ENCODE results near the gene PTPRN2.
"Not testable (repeated sequence)": the region's sequence is repeated elsewhere in the genome, so short reads cannot be mapped to it uniquely, and the experiment has no call there.

Gene PTPRN2

GRCh38 chr7:158358926-158359645 is 228.5 kb downstream of the PTPRN2 start:
- no peak for DNase-seq

- no peak for DNase-seq
Observed at GRCh38 chr7:158357898-158358821, 229.5 kb downstream of the PTPRN2 start.

DNA sequence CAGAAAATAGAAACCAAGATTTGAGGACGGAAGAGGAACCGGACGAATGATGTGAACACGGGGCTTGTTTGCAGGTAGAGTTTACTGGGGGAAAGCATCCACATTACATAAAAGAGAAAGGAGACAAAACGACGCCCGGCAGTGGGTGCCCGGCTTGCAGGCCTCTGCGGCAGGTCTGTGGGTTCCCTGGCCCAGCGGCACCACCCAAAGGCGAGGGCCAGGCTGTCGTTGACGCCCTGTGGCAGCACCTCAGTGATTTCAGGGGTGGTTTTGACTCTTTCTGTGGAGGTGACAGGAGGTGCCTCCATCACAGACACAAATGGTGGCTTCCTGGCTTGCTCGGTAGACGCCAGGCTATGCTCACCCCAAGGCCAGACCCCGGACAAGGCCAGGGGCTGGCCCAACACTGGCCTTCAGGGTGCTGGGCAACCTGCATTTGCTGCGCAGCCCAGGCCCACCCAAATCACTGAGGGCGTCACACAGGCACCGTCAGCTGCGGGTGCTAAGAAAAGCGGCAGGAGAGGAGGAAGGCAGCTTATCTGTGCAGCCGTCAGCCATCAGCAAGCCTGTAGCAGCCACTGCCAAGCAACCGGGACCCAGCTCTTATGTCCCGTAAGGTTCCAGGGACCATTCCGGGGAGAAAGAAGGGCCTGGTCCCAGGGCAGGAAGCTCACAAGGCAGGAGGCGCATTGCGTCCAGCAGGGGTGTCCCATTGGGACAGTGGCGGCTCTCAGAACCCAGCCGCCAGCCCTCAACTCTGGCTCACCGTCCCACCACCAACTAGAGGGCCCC is 230.3 kb downstream of the PTPRN2 start:
- no peak for DNase-seq

DNA sequence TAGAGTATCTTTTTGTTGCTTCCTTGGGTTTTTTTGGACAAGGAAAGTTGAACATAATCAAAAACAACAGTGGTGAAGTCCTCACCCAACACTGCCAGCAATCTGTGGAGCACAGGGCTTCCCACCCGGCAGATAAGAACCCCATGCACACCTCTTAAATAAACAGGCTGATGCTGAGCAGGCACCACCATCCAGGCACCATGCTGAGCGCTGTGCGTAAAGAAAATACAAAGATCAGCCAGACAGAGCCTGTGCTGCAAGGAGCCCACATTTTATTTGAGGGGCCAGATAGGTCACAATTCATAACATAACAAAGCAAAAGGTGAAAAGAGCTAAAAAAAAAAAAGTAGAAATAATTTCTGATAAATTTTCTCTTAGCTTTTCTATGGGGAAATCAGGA is 231.2 kb downstream of the PTPRN2 start:
- no peak for DNase-seq

DNA sequence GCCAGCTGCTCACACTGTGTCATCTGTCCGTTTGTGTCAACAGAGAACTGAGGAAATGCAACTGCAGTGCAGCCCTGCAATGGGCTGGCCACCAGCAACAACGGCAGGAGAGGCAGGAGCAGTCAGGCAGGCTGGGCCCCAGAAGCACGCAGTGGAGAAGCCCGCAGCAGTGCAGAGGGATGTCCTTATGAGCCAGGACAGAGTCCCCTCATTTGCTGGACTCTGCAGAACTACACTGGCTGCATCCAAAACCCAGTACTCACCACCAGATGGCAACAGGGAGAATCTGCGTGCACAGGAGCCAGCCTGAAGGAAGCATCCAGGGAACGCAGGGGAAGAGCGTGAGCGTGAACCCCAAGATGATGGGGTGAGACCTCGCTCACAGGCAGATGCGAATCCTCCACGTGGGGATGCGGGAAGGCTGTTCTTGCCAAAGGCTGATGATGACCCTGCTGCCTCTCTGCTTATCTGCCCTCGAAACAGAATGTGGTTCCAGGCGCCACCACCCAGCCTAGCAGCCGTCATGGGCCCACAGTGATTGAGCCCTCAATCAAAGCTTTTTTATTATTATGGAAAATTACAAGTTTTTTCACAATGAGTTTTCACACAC is 232.1 kb downstream of the PTPRN2 start:
- no peak for DNase-seq

- no peak for DNase-seq
Observed at GRCh38 chr7:158354861-158355260, 232.8 kb downstream of the PTPRN2 start.

GRCh38 chr7:158353606-158354570 is 233.7 kb downstream of the PTPRN2 start:
- no peak for DNase-seq

DNA sequence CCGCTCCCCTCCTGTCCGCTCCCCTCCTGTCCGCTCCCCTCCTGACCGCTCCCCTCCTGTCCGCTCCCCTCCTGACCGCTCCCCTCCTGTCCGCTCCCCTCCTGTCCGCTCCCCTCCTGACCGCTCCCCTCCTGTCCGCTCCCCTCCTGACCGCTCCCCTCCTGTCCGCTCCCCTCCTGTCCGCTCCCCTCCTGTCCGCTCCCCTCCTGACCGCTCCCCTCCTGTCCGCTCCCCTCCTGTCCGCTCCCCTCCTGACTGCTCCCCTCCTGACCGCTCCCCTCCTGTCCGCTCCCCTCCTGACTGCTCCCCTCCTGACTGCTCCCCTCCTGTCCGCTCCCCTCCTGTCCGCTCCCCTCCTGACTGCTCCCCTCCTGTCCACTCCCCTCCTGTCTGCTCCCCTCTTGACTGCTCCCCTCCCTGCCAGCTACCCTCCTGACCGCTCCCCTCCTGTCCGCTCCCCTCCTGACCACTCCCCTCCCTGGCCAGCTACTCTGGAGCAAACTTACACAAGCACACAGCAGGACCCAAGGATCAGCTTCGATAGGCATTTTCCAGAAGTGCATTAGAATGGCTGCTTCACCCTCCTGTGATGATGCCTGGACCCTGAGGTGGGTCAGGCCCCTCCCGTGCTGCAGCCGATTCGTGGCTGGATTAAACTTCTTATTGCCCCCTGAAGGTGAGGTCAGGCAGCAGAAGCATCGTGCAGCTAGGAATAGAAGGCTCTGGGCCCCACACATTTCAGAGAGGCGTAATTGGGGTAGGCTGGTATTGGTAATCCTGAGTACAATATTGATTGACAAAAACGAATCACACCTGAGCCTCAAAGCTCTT is 235.5 kb downstream of the PTPRN2 start:
- DNase-seq: not testable (repeated sequence)

DNA sequence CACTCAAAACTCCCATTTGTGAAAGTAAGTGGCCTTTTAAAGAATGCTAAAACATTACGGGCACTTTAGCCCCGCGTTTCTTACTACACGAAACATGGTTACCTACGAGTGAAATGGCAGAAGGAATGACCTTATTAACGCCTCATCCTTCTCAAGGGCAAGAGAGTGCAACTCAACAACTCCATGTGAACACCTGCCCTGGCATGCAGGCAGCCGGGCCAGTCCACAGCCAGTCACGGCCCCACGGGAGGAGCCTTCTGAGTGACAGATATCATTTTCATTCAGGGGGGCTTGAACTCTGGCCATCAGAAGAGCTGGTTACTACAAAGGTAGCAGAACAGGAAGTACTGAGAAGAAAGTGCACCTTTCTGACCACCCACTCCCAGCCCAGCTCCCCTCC is 236.1 kb downstream of the PTPRN2 start:
- no peak for DNase-seq

GRCh38 chr7:158351051-158351450 is 236.6 kb downstream of the PTPRN2 start:
- DNase-seq: no peak

- no peak for DNase-seq
Observed at GRCh38 chr7:158350166-158350900, 237.3 kb downstream of the PTPRN2 start.

DNA sequence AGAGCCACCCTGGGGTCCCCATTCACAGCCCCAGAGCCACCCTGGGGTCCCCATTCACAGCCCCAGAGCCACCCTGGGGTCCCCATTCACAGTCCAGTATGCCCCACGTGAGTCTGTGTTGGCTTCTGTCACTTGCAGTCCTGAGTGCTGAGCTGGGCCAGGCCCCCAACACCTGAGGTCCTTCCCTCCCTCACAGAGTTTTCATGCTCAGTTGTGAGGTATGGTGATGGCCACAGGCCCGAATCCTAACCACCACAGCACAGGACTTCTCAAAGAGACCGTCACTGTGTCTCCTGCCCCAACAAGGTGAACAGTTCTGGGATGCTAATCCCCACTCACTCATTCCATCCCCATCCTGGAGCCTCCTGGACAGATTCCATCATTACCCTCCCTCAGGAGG is 239.2 kb downstream of the PTPRN2 start:
- no peak for DNase-seq

GRCh38 chr7:158348039-158348438 is 239.6 kb downstream of the PTPRN2 start:
- DNase-seq: not testable (repeated sequence)

DNA sequence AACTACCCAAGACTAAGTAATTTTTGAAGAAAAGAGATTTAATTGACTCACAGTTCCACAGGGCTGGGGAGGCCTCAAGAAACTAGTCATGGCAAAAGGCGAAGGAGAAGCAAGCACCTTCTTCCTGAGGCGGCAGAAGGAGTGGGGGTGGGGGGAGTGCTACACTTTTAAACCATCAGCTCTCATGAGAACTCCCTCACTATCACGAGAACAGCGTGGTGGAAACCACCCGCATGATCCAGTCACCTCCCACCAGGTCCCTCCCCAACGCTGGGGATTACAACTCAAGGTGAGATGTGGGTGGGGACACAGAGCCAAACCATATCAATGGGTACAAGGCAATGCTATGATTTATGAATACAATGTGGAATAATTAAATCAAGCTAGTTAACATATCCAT is 241.9 kb downstream of the PTPRN2 start:
- no peak for DNase-seq

- no peak for DNase-seq
Observed at GRCh38 chr7:158344706-158345300, 242.8 kb downstream of the PTPRN2 start.

GRCh38 chr7:158343936-158344455 is 243.6 kb downstream of the PTPRN2 start:
- DNase-seq: no peak

GRCh38 chr7:158343526-158343925 is 244.1 kb downstream of the PTPRN2 start:
- DNase-seq: no peak

DNA sequence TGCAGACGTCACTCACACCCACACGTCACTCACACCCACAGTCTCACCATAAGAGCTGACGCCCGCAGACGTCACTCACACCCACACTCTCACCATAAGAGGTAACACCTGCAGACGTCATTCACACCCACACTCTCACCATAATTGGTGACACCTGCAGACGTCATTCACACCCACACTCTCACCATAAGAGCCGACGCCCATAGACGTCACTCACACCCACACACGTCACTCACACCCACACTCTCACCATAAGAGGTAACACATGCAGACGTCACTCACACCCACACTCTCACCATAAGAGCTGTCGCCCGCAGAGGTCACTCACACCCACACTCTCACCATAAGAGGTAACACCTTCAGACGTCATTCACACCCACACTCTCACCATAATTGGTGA is 246.5 kb downstream of the PTPRN2 start:
- not testable (repeated sequence) for DNase-seq

- not testable (repeated sequence) for DNase-seq
Observed at GRCh38 chr7:158336952-158337351, 250.7 kb downstream of the PTPRN2 start.
